ENCODE results near the gene TAB2. TPM values are rescaled to one million over a fixed set of nuclear protein-coding genes. Genes with fewer than 3 reads are reported as not detected.

TAB2 gene
- total RNA-seq, 1 donor from 2014 or later = 15.0 TPM

DNA sequence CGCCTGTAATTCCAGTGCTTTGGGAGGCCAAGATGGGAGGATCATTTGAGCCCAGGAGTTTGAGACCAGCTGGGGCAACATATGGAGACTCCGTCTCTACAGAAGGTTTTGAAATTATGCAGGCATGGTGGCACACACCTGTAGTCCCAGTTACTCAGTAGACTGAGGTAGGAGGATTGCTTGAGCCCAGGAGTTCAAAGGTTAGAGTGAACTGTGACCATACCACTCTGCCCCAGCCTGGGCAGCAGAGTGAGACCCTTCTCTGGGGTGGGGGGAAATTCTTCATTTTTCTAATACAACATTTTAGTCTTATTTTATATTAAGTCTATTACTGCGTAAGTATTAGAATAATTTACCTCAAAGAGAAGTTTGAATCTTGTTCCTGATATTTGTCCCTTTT is 62.5 kb downstream of the TAB2 start:
- no peak for DNase-seq

DNA sequence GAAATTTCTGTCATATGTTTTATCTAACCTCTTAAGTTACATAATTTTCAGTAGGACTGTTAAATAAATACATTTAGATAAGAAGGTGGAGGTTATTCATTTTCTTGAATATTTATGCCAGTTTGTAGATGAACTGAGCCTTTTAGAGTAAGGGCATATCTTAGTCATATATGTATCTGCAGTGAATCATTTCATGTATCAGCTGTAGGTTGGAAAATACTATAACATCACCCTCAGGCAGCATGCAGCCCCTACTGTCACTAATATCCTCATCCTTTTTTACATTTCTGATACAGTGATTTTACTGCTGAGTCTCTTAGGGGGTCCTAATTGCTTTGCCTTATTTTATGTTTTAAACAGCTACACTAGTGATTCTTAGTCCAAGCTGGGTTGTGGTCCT is 63.0 kb downstream of the TAB2 start:
- DNase-seq = no peak

DNA sequence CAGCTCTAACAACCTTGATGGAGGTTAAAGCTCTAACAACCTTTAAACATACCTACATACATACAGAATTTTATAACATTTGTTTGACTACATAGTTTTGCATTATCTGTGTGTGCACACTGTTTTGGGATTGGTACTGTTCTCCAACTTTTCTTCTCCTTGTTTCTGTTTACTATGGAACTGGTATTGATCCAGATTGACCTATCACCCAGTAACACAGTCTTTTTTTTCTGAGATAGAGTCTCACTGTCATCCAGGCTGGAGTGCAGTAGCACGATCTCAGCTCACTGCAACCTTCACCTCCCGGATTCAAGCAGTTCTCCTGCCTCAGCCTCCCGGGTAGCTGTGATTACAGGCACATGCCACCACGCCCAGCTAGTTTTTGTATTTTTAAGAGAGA is 65.9 kb downstream of the TAB2 start:
- no peak for DNase-seq

DNA sequence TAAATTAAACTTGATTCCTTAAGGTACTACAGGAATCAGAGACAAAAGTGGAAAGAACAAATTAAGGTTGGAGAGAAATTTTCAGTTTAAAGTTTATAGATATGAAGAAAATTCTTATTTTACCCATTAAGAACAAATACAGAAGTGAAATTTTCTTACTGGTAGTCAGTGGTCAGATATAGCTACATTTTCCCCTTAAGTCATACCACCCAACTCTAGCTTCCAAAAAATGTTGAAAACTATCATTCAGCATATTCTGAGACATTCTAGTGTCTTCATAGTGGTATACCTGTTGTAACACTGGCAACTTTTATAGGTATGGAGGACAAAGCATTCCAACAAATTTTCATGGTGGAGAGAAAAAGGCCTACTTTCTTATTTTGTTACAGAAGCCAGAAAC is 67.0 kb downstream of the TAB2 start:
- no peak for DNase-seq

DNA sequence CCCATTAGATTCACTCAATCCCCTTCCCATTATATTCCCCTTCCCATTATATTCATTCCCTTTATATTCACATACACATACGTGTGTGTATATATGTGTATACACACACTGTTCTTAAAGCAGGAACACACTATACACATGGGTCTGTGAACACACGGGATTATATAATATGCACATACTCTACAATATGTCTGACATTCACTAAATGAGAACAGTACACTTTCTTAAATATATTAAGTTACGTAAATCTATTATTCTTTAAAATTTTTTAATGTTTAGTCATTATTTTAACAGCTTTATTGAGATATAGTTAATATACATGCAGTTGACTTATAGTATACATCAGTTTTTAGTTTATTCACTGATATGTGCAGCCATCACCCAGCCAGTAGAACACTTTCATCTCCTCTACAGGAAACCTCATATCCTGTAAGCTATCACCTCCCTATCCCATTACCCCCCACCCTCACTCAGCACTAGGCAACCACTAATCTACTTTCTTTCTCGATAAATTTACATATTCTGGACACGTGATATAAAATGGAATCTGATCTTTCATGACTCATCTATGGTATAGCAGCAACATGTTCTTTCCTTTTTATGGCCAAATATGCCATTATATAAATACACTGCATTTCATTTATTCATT is 68.6 kb downstream of the TAB2 start:
- no peak for DNase-seq

DNA sequence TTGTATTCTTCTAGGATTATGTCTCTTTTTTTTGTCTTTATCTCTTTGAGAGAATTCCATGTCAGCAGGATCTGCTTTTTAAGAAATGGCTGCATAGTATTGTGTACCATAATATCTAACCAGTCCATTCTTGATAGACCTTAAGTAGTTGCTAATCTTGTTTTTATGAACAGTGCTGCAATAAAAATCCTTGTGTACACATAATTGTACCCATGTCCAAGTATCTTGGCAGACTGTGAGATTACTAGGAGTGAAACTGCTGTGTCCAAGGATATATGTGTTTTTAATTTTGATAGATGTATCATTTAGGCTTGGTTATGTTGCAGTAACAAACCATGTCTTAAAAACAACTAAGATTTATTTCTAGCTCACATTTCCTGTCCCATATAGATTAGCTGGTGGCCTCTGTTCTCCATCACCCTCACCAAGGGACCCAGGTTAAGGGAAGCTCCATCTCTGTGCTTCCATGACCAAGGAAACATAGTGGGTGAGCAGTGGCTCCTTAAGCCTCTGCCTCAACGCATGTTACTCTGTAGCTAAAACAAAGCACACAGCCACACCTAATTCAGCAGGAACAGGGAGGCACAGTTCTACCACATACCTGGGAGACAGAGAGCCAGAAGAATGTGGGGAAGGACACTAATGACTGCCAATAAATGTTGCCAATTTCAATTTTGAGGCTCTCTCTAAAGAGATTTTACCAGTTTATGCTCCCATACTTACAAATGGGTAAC is 70.4 kb downstream of the TAB2 start:
- no peak for DNase-seq

DNA sequence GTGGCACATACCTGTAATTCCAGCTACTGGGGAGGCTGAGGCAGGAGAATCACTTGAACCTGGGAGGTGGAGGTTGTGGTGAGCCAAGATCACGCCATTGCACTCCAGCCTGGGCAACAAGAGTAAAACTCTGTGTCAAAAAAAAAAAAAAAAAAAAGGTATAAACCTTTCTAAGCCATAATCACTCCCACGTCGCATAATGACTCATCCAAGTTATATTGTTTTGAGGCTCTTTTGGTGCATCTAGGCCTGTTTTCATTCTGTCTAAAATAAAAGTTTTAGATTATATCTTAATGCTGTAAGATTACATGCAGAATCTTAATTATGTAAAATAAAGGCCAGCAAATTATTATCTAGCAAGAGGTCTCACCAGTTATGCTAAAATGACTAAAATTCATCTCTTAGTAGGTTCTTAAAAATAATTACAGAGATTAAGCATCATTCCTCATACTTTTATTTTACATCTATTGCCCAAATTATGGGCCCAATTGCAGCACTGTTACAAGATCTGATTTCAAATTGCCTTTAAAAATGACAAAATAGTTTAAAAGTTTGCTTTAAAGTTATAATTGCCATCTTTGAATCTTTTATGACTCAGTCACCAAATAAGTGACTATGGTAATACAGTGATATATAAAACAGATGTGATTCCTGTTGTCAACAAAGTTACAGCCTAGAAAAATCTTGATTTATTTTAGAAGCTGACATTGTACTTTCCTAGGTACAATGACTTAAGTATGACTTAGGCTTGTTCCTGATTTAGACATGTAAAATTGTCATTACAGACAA is 72.2 kb downstream of the TAB2 start:
- DNase-seq = no peak

DNA sequence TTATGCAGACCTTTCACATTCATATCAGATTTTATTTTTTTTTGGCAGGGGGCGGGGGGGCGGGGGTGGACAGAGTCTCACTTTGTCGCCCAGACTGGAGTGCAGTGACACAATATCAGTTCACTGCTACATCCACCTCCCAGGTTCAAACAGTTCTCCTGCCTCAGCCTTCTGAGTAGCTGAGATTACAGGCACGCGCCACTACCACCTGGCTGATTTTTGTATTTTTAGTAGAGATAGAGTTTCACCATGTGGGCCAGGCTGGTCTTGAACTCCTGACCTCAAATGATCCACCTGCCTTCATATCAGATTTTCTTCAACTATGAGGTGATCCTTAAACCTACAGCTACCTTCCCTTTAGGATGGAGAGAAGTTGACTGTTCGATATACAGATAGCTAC is 74.6 kb downstream of the TAB2 start:
- DNase-seq = no peak

DNA sequence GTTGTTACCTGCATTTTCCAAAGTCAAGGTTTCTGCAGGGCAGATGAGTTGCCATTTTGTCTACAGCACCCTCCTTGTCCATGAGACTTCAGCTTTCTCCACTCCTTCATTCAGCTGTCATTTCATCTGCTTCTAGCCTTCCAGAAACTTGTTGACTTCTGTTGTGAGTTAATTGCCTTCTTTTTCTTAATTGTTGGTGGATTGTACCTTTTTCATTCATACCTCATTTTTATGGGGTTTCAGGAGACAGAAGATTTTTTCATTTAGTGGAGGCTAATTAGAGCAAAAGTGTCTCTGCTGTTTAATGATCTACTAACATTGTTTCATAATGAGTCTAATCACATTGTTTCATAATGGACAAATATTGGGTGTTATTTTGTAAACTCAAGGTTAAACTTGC is 75.0 kb downstream of the TAB2 start:
- DNase-seq = no peak

DNA sequence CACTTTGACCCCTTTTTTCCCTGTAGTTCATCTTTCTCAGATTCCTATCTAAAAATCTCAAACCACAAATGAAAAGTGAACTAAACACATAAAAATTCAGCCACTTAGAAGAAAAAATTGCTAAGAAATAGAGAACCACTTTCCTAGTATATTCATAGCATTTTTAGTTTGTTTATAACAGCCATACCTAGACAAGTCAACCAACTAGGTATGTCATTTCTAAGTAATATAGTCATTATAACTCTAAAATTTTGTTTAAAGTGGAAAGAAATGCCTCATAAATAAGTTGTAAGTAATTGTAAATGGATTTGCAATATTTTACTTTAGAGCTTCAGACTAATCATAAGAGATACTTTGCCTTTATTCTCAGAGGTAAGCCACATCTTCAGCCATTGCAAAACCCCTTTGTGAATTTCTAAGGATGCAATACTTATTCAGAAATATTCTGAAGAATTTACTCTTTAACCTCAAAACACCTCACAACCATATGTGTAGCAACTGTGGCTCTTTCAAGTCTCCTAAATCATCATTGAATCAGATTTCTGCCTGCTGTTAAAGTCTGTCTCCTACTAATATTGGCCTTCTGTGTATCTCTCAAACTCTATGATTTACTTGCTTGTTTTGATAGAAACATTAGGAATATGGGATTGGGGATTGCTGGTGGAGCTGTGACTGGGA is 75.6 kb downstream of the TAB2 start:
- no peak for DNase-seq

DNA sequence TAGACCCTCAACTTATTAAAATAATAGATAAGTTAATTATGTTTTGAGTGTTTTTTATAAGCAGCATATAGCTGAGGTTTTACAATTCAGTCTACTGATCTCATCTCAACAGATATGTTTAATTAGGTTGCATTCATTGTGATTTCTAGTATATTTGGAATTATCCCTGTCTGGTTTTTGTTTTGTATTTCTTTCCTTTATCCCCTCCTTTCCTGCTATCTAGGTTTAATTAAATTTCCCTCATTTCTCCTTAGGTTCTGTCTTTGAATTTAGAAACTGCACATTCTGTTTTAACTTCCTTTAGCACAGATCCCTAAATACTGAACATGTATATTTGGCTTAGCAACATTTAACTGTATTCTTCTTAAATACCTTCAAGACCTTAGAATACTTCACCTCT is 77.7 kb downstream of the TAB2 start:
- DNase-seq = no peak

DNA sequence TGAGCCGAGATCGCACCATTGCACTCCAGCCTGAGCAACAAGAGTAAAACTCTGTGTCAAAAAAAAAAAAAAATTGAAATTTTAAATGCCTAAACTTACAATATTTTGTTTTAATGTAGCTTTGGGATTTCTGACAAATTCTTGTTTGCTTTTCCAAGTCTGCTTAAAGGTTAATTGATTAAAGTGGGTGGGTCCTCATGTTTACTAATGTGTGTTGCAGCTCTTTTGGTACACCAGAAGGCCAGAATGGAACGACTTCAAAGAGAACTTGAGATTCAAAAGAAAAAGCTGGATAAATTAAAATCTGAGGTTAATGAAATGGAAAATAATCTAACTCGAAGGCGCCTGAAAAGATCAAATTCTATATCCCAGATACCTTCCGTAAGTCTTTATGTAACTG is 79.9 kb downstream of the TAB2 start:
- no peak for DNase-seq

DNA sequence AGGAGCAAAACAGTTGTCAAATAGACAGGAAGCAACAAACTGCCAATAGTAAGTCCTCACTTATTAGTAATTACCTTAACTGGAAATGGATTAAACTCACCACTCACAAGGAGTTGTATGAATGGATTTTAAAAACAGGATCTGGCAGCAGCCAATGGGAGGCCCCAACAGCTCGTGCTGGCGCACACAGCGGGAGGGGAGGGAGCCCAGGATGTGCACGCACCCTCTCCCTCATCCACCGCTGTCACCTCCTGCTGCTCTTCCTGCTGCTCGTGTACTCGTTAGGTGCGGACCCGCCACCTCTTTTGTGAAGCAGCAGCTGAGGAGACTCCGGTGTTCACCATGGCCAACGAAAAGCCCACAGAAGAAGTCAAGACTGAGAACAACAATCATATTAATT is 82.5 kb downstream of the TAB2 start, which contains the start of gene SUMO4:
Gene SUMO4, plus strand, starts transcription at position 213 of the 400 bp plus-strand sequence. Its CDS starts 130 bp downstream, at position 343.
- no peak for DNase-seq

DNA sequence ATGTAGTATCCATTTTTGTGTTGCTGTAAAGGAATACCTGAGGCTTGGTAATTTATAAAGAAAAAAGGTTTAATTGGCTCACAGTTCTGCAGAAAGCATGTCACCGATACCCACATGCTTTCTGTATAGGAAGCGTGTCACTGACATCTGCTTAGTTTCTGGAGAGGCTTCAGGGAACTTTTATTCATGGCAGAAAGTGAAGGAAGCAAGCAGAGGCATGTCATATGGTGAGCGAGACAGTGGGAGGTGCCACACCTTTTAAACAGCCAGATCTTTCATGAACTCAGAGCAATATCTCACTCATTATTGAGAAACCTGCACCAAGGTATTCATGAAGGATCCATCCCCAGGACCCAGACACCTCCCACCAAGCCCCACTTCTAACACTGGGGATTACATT is 86.0 kb downstream of the TAB2 start:
- DNase-seq = no peak

DNA sequence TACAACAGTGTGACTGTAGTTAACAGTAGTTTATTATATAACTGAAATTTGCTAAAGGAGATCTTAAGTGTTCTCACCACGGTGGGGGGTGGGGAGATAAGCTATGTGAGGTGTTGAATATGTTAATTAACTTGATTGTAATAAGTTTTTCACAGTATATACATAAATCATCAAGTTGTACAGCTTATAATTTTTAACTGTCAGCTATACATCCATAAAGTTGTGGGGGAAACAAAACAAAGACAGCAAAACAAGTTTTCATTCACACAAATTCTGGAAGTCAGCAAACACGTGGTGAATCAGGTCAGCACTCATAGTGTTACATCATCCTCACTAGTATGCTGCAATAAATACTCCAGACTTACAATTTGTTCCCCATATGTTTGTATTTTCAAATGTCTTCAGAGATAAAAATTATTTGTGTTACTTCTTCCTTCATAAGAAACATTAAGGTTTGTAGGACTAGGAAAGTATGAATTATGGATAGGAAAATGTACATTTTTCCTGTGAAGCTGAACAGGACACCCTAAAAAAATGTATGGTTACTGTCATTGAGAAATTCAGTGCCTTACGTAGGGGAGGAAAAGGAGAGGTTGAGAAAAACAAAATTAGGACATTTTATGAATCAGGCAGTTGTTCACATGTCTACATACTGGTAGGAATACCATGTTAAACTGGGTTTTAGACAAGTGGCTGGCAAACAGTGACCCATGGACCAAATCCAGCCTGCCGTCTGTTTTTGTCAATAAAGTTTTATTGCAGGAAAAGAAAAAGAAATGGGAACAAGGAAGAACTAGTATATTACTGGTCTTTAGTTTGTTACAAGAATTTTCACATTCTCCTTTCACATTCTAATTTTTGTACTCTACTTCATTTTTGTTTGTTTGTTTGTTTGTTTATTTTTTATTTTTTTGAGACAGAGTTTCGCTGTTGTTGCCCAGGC is 88.6 kb downstream of the TAB2 start:
- no peak for DNase-seq

DNA sequence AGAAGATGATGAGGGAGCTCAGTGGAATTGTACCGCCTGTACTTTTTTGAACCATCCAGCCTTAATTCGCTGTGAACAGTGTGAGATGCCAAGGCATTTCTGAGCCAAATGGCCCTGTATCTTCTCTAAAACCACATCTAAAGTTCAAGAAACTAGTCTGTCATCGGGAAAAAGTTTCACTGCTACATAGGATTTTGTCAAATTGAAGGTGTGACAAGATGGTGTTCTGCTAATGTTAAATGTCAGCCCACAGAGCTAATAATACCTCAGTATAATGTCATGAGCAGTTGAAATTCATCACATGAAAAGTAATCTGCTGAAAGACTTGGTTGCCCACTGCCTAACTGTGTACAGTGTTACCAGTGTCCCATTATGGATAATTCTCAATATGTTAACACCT is 92.1 kb downstream of the TAB2 start:
- no peak for DNase-seq

DNA sequence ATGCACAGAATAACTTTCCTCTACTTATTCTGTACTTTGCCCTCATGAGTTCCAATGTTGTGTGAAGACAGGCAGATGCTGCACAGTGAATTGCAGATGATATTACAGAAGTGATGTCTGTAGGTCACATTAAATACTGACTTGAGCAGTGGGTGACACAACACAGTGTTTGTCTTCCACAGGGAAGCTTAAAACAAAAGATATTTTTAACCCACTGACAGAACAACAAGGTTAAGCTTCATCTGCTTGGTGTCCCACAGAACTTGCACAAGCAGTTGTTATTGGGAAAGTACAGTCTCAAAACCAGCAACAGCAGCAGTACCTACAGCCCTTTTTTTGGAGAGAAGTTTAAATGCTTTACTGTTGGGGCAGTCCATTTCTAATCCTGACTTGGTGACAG is 93.0 kb downstream of the TAB2 start:
- DNase-seq = no peak

DNA sequence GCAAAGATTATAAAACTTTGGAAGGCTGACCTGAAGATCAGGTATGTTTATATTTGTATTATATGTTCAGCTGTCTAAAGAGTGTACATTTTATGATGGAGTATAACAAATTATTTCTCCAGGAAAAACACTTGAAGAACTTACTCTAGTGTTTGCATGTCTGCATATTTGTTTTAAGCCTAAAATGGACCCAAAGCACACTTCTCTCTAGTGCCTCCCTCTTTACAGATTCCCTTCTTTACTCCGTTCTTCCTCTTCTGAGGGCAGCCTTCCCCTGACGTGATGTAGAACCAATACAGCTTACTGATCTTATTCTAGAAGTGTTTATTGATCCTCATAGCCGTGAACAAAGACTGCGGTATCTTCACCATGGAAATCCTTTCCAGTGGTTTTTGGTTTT is 96.5 kb downstream of the TAB2 start:
- DNase-seq = no peak

DNA sequence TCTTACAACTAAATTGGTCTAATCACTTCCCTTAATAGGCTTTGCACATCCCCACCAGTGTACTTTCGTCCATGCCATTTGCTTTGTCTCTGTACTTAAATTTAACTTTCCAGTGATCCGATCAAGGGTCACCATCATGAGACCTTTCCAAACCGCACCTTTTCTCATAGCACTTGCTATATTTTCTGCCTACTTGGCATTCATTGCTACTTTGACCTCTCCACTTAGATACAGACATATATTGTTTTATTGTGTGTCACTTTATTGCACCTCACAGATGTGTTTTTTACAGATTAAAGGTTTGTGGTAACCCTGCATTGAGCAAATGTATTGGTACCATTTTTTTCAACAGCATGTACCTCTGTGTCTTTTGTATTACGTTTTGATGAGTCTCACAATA is 97.3 kb downstream of the TAB2 start:
- no peak for DNase-seq

DNA sequence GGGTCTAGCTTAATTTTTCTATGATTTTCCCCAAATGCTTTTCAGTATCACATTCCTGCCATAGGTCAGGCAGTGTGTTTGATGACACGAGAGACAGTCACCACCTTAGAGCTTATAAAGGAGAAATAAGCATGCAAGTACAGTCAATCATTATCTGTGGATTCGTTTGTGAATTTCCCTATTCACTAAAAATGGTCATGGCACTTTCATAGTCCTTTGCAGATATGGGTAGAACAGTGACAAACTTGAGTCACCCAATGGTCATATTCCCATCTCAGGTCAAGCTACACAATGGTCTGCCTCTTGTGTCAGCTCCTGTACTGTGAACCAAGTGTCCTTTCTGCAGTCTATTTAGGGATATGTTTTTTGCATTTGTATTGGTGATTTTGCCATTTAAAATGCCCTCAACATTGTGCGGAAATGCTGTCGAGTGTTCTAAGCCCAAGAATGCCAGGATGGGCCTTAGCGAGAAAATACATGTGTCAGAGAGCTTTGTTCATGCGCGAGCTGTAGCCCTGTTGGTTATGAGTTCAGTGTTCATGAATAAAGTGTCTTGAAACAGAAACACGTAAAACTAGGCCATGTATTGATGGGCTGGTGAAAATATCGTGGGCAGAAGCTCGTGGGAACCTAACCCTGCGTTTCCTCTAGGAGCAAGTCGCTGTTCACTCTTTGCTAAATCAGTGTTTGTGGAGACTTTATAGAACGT is 102.3 kb downstream of the TAB2 start:
- no peak for DNase-seq

DNA sequence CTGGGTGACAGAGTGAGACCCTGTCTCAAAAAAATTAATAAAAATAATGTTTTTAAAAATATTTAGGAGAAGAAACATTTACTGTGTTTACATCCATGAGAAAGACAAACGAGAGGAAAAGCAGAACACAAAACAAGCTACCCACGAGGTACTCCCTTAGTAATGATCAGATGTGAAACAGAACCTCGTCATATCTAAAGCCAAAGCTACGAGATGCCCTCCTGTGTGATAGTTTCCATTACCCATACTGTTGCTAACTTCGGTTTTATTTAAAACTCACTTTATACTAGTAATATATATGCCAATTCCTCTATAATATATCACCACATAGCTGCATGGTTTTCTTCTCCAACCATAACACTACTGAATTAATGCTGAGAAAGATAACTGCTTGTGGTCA is 103.6 kb downstream of the TAB2 start:
- DNase-seq = no peak
